Lung microvascular endothelial cell (primary cell): Measurements from ENCODE around the gene THSD4. TPM values are rescaled to one million over a fixed set of nuclear protein-coding genes. Genes with fewer than 3 reads are reported as not detected.
"Not testable (repeated sequence)": the region's sequence is repeated elsewhere in the genome, so short reads cannot be mapped to it uniquely, and the experiment has no call there.

Experiments used
- DNase-seq, 2 donors: peaks; one replicate each; pipeline versions ENCODE4 v3.0.0 to v3.0.0-alpha.2; 2010; ENCODE audit warnings: low read depth in 2 of 2
- total RNA-seq: library from RNA; depleted of rRNA; stranded (reverse); fragments of >200 nt; gene quantifications from 2 replicates; pipeline ENCODE4 v1.2.1, GENCODE V29; 2014

Gene THSD4
- total RNA-seq, 1 donor from 2014 or later, result 20.2 TPM

GRCh38 chr15:71252740-71253047 lies 137.4 kb downstream of the THSD4 start:
- no peak for DNase-seq

GRCh38 chr15:71254491-71254890 lies 139.2 kb downstream of the THSD4 start:
- no peak for DNase-seq

- no peak for DNase-seq
These were observed 141.8 kb downstream of the THSD4 start for GRCh38 chr15:71256934-71257664.

- DNase-seq, result no peak
These were observed 144.6 kb downstream of the THSD4 start for GRCh38 chr15:71259866-71260265.

GRCh38 chr15:71261418-71261817 lies 146.1 kb downstream of the THSD4 start:
- no peak for DNase-seq

- no peak for DNase-seq
These were observed 146.6 kb downstream of the THSD4 start for GRCh38 chr15:71261909-71262308.

- DNase-seq, result no peak
These were observed 147.3 kb downstream of the THSD4 start for GRCh38 chr15:71262599-71262998.

- DNase-seq, result not testable (repeated sequence)
These were observed 150.3 kb downstream of the THSD4 start for GRCh38 chr15:71265606-71266005.

- DNase-seq, result no peak
These were observed 156.1 kb downstream of the THSD4 start for GRCh38 chr15:71271327-71271726.

GRCh38 chr15:71272932-71273331 lies 157.7 kb downstream of the THSD4 start:
- DNase-seq, result no peak

- DNase-seq, result peak in 1 of 2 donors; percentile 42
These were observed 158.6 kb downstream of the THSD4 start for GRCh38 chr15:71273731-71274447.

GRCh38 chr15:71274448-71274798 lies 159.2 kb downstream of the THSD4 start:
- DNase-seq, result no peak

- DNase-seq, result peak in 1 of 2 donors; percentile 89
These were observed 159.8 kb downstream of the THSD4 start for GRCh38 chr15:71275098-71275497.

GRCh38 chr15:71275566-71276335 lies 160.5 kb downstream of the THSD4 start:
- DNase-seq, result no peak

GRCh38 chr15:71276336-71276665 lies 161.0 kb downstream of the THSD4 start:
- DNase-seq, result no peak

- peak; percentile 90 to 99 for DNase-seq
These were observed 163.9 kb downstream of the THSD4 start for GRCh38 chr15:71278989-71279756.

- no peak for DNase-seq
These were observed 164.5 kb downstream of the THSD4 start for GRCh38 chr15:71279757-71280141.

GRCh38 chr15:71280206-71280605 lies 164.9 kb downstream of the THSD4 start:
- DNase-seq, result no peak

GRCh38 chr15:71281256-71281655 lies 166.0 kb downstream of the THSD4 start:
- no peak for DNase-seq

GRCh38 chr15:71282076-71282475 lies 166.8 kb downstream of the THSD4 start:
- DNase-seq, result peak; percentile 35 to 62

GRCh38 chr15:71288348-71288955 lies 173.2 kb downstream of the THSD4 start:
- DNase-seq, result peak; percentile 33 to 46
